ENCODE measurements around the gene CACNA1B.
"Not testable (repeated sequence)": the region's sequence is repeated elsewhere in the genome, so short reads cannot be mapped to it uniquely, and the experiment has no call there.

CACNA1B gene

DNA sequence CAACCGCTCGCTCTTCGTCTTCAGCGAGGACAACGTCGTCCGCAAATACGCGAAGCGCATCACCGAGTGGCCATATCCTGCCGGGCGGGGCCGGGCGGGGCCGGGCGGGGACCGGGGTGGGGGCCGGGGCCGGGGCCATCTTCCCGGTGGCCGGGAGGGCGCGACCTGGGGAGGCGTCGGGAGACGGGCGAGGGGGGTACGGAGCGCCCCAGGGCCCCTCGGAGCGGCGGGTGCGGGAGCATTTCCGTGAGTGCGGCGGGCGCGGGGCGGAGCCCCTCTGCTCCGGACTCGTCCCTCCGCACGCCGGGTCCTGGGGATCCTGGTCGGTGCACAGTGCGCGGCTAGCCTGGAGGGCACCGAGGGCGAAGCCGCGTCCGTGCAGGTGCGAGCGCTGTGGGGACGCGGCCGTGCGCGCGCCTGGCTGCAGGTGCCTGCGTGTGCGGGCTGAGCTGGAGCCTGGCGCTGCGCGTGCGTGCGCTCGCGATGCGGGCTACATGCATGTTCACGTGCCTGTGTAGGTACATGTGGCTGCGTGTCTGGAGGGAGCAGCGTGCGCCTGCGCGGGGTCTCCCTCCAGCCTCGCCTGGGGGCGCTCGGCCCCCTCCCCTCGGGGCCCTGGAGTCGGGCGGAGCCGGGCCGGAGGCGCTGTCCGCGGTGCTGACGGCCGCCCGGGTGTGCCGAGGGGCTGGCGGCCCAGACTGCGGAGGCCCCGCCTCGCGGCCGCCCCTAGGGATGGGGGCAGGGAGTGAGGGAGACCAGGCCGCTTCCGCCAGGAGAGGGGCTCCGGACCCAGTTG lies 762 bp downstream of the CACNA1B start:
- DNase-seq = peak; percentile 35 to 37
- peak; percentile 42 for ATAC-seq
- peaks cover 67% of the 10 kb centered on the region for H3K27me3 Mint-ChIP-seq
- H3K27ac Mint-ChIP-seq = no peak overlapping the region
- no peaks in the 10 kb centered on the region for H3K9me3 Mint-ChIP-seq
- no peaks in the 10 kb centered on the region for H3K4me1 Mint-ChIP-seq
- no peak overlapping the region for H3K4me3 Mint-ChIP-seq

DNA sequence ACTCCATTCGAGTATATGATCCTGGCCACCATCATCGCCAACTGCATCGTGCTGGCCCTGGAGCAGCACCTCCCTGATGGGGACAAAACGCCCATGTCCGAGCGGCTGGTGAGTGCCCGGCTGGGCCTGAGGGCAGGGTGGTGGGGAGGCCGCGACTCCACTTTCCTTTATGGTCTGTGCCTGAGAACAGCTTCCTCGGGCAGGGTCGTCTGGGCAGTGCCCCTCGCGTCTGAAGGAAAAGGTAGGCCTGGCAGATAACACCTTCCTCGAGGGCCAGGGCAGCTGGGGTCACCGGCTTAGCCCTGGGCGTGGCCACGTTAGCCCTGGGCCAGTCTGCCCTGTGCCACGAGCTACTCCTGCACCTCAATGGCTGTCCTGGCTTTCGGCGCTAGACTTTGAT lies 1.5 kb downstream of the CACNA1B start:
- Mint-ChIP-seq H3K27ac (no peak overlapping the region), H3K9me3 (no peaks in the 10 kb centered on the region), H3K4me1 (no peaks in the 10 kb centered on the region), H3K4me3 (peak overlapping the region in 1 of 2 donors; percentile 46), H3K27me3 (peaks cover 60% of the 10 kb centered on the region)
- no peak for DNase-seq
- no peak for ATAC-seq

DNA sequence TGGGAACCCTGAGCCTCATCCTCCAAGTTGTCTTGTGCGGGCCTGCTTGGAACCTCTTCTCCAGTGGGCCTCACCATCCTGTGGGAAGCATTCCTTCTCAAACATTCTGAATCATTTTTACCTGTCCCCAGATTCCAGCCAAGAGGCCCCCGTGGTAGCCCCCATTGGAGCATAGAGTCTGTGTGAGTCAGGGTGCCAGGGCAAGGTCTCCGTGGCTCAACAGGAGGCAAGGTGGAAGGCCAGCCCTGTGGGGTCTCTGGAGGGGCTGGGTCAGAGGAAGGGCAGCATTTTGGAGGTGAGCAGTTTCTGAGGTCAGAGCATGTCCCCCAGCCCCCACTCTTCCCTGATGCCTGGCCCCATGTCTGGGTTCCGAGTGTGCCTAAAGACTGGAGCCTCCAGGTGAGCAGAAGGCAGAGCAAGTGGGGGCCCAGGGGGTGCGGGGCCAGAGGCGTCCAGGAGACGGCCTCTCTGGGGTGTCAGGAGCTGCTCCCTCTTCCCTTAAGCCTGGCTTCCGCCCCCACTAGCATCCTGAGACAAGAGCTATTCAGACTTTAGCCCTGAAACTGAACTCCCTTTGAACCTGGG lies 2.1 kb downstream of the CACNA1B start:
- H3K9me3 Mint-ChIP-seq = no peaks in the 10 kb centered on the region
- DNase-seq (no peak), ATAC-seq (no peak)
- no peak overlapping the region for H3K4me3 Mint-ChIP-seq
- H3K27me3 Mint-ChIP-seq = peaks cover 57% of the 10 kb centered on the region
- no peaks in the 10 kb centered on the region for H3K4me1 Mint-ChIP-seq
- H3K27ac Mint-ChIP-seq = no peak overlapping the region

DNA sequence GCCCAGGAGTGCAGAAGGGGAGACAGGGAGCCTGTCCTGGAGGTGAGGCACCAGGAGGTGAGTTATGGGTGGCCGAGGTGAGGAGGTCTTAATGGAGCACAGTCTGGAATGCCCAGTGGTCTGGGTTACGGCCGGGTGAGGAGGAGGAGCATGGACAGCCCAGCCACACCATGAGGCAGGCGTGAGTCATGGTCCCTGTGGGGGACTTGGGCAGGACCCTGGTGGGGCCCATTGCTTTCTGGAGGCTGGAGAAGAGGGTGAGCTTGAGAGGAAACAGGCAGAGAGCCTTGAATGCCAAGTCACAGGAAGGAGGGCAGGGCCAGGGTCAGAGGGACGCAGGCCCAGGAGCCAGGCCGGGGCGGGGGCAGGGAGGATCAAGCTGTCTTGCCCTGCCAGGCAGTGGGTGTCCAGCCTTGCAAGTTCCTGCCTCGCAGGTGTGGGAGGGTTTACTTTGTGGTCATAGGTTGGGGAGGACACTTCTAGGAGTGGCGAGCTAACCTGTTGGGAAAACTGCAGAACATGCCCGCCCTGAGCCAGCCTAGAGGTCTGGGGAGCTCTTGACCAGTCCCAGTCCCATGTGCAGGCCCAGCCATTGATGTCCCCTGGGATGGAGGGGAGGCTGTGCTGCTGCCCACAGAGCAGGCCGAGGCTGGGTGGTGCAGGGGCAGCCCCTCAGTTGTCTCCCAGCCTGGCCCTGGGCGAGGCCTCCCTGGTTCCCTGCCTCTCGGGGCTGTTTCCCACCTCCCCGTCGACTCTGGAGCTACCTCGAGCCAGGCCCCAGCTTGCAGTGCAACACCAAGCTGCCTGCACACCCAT lies 2.8 kb downstream of the CACNA1B start:
- Mint-ChIP-seq H3K4me1 (no peaks in the 10 kb centered on the region), H3K4me3 (no peak overlapping the region), H3K27me3 (peaks cover 50% of the 10 kb centered on the region), H3K9me3 (no peaks in the 10 kb centered on the region), H3K27ac (no peak overlapping the region)
- ATAC-seq (no peak), DNase-seq (no peak)

DNA sequence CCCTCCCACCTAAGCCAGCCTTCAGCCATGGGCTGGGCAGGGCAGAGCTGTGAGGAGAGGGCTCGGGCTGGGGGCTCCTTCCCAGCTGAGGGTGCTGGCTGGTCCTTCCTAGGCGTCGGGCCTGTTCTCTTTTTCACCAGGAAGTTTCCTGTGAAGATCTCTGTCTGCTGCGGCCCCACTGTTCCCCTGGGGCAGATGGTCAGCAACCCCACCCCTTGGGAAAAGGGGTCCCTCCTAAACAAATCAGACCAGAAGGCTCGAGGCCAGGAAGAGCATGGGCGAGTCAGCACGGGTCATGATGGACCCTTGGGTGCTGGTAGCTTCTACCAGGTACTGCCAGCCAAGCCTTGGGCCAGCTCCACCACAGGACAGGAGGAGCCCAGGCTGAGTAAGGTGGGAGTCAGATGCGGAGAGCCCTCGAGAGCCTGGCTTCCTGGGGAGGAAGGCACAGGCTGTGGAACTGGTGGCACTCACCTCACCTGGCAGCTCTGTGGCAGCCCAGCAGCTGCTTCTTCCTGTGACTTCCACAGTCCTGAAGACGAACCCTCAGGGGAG lies 3.5 kb downstream of the CACNA1B start:
- no peaks in the 10 kb centered on the region for H3K4me1 Mint-ChIP-seq
- peaks cover 43% of the 10 kb centered on the region for H3K27me3 Mint-ChIP-seq
- no peak overlapping the region for H3K4me3 Mint-ChIP-seq
- ATAC-seq (no peak), DNase-seq (no peak)
- no peak overlapping the region for H3K27ac Mint-ChIP-seq
- H3K9me3 Mint-ChIP-seq = no peaks in the 10 kb centered on the region

DNA sequence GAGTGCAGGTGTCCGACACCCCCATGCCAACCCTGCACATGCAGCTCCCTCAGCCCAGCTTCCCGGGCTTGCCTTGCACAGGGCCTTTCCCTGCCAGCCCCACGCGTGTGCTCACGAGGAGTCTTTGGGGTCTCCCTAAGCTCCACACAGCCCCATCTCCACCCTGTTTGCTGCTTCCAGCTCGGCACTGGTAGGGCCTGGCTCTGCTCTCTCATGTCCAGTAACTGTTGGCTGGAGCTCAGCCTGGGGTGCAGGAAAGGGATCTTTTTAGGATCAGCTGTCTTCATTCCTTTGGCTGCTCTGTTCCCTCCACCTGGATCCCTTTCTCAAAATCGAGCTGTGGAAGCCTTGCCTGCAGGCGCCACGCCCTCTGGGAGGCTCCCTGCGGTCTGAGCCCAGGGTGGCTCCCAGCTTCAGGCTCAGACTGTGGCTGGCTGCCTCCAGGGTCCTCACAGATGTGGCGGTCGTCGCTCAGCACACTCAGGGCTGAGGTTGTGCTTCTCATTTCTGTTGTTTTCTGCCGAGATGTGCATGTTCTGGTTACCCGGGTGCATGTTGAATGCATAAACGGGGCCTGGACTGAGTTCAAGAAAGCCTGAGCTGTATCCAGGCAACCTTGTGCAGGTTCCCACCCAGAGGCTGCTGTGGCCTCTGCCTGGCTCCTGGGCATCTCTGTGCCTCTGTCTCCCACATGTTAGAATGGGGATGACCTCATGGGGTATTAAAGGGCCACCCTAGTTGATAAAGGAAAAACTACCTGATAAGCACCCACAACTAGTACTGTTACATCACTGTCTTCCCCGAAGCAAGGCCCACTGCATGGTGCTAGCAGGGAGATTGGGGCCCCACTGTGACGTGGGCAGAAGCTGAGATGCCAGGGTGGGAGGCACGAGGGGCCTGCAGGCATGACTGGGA lies 4.3 kb downstream of the CACNA1B start:
- no peak overlapping the region for H3K4me3 Mint-ChIP-seq
- no peaks in the 10 kb centered on the region for H3K9me3 Mint-ChIP-seq
- DNase-seq = no peak
- no peak for ATAC-seq
- no peak overlapping the region for H3K27ac Mint-ChIP-seq
- H3K27me3 Mint-ChIP-seq = peaks cover 40% of the 10 kb centered on the region
- no peaks in the 10 kb centered on the region for H3K4me1 Mint-ChIP-seq

DNA sequence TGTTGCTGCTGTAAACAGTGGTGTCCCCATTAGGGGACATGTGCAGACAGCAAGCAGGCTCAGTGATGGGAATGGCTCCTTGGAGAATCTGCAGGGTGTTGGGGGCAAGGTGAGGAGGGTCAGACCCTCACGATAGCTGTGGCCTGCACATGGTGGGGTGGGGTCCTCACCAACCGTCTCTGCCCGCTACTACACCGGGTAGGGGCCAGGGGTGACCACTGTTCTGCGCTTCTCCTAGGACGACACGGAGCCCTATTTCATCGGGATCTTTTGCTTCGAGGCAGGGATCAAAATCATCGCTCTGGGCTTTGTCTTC lies 4.9 kb downstream of the CACNA1B start:
- no peaks in the 10 kb centered on the region for H3K9me3 Mint-ChIP-seq
- no peaks in the 10 kb centered on the region for H3K4me1 Mint-ChIP-seq
- no peak overlapping the region for H3K4me3 Mint-ChIP-seq
- peaks cover 38% of the 10 kb centered on the region for H3K27me3 Mint-ChIP-seq
- ATAC-seq = no peak
- DNase-seq = no peak
- no peak overlapping the region for H3K27ac Mint-ChIP-seq

DNA sequence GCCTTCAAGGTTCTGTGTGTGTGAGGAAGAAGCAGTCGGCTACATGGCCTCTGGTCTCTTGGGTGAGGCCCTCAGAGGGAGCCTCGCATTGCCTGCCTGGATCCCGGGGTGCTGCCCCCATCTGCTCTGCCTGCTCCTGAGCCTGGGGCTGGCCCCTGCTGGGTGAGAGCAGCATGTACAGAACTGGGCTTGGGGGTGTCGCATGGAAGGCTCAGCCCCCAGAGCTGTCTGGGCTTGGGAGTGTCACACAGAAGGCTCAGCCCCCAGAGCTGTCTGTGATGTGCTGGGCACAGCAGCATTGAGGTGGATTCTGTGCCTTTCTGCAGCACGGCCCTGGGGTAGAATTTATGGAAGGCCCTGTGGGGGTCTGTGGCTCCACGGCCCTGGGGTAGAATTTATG lies 6.4 kb downstream of the CACNA1B start:
- not testable (repeated sequence) for H3K4me1 Mint-ChIP-seq, H3K4me3 Mint-ChIP-seq, ATAC-seq, DNase-seq, H3K9me3 Mint-ChIP-seq, H3K27ac Mint-ChIP-seq
- peaks cover 34% of the 10 kb centered on the region for H3K27me3 Mint-ChIP-seq

DNA sequence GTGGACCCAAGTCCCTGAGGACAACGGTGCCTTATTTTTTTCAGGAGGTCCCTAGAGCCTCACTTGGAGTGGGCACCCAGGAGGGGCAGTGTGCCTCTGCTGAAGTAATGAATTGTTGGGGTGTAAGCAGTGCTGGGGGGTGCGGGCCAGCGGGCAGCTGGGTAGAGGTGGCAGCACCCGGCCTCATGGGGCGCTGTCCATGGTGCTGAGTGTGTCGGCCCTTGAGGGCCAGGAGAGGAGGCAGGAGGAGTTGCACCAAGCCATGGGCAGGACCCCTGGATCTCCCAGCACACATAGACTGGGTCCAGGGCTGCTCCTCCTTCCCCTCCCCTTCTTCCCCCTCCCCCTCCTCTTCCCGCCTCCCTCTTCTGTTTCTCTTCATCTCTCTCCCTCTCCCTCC lies 7.0 kb downstream of the CACNA1B start:
- H3K27ac Mint-ChIP-seq, H3K4me3 Mint-ChIP-seq, H3K4me1 Mint-ChIP-seq, DNase-seq, H3K9me3 Mint-ChIP-seq, ATAC-seq: not testable (repeated sequence)
- H3K27me3 Mint-ChIP-seq = peaks cover 28% of the 10 kb centered on the region

DNA sequence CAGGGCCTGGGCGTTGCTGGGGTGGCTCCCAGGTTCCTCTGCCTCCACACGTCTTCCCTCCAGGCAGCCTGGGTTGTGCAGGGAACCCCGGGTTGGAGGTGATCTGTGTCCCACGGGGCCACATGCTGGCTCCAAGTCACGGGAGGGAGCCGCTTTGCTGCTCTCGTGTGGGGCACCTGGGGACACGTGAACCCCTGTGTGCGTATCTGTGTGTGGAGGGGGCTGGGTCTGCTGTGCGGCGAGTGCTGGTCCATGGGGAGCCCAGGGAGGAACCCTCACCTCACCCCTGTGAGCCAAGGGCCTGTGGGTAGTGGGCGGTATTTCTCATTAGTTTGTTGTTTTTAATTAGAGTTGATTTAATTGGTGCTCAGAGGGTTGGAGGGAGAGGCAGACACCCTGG lies 7.5 kb downstream of the CACNA1B start:
- H3K4me3 Mint-ChIP-seq, H3K27ac Mint-ChIP-seq, H3K9me3 Mint-ChIP-seq, H3K4me1 Mint-ChIP-seq, ATAC-seq, DNase-seq: not testable (repeated sequence)
- H3K27me3 Mint-ChIP-seq = peaks cover 23% of the 10 kb centered on the region

DNA sequence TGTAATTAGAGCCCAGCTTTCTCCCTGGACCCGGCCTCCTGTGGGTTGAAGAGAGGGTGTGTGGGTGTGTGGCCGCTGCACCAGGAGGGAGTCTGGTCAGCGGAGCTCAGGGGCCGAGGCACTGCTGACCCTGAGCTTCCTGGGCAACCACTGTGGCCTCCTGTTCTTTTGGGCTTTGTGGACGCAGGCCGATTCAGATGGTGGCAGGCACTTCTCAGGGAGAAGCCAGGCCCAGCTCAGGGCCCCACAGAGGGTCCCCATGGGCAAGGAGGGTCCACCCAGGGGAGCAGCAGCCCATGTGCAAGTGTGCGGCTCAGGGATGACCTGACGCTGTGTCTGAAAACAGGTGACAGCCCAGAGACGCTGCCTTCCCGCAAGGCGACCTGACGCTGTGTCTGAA lies 11.0 kb downstream of the CACNA1B start:
- not testable (repeated sequence) for H3K27me3 Mint-ChIP-seq

DNA sequence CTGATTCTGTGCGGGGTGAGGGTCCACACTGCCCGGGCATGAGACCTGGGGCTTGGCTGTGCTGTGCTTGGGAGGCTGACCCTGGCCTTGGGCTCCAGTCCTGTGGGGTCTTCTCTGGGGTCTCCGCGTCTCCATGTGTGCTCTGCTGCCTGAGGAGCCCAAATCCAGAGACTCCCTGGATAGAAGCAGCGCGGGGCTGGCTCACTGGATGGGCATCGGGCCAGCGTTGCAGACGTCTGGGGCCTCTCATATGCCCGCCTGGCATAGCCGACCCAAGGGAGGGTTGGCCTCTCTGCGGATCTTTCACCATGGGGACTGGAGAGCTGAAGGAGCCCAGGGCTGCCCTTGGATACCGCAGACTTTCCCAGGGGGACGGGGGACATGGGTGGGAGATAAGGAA lies 12.4 kb downstream of the CACNA1B start:
- H3K27ac Mint-ChIP-seq = not testable (repeated sequence)

More for the DNA sequence above, 11.0 kb downstream of the CACNA1B start:
- ATAC-seq, H3K4me1 Mint-ChIP-seq, DNase-seq, H3K27ac Mint-ChIP-seq, H3K4me3 Mint-ChIP-seq, H3K9me3 Mint-ChIP-seq: not testable (repeated sequence)

DNA sequence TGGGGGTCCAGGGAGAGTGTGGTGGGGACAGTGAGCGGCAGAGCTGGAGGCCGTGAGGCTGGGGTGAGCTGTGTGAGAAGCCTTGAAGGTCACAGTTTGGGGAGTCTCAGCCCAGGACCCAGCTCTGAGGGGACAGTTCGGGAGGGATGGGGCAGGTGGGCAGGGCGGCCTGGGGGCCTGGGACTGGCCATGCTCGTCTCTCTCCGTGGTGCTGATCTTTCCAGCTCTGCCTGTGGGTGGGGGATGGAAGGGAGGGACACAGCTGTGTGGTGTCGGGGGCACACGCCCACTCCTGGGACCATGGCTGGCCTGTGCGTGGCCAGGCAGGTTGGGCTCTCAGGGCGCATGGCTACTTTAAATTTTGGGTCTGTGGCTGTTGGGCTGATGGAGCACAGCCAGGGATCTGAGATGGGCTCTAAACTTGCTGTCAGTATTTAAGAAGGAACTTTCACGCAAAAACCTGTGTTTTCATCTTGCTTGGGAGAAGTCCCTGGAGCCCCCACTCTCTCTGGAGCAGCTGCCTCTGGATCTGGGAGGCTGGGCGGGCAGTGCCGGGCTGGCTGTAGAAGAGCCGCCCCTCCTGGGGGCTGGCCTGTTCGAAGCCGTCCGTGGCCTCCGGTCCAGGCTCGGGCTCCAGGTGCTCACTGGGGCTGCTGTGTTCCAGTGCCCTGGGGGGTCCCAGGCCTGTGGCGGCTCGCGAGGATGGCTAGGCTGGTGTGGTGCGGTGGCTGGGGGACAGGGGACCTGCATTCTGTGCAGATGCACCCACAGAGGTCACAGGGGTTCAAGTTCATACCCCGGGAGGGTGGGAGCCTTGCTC lies 13.4 kb downstream of the CACNA1B start:
- not testable (repeated sequence) for H3K9me3 Mint-ChIP-seq, H3K4me3 Mint-ChIP-seq, H3K4me1 Mint-ChIP-seq, H3K27ac Mint-ChIP-seq, H3K27me3 Mint-ChIP-seq, DNase-seq
- peak; percentile 8 for ATAC-seq

More for the DNA sequence above, 12.4 kb downstream of the CACNA1B start:
- ATAC-seq, DNase-seq, H3K27me3 Mint-ChIP-seq, H3K4me3 Mint-ChIP-seq, H3K9me3 Mint-ChIP-seq, H3K4me1 Mint-ChIP-seq: not testable (repeated sequence)

DNA sequence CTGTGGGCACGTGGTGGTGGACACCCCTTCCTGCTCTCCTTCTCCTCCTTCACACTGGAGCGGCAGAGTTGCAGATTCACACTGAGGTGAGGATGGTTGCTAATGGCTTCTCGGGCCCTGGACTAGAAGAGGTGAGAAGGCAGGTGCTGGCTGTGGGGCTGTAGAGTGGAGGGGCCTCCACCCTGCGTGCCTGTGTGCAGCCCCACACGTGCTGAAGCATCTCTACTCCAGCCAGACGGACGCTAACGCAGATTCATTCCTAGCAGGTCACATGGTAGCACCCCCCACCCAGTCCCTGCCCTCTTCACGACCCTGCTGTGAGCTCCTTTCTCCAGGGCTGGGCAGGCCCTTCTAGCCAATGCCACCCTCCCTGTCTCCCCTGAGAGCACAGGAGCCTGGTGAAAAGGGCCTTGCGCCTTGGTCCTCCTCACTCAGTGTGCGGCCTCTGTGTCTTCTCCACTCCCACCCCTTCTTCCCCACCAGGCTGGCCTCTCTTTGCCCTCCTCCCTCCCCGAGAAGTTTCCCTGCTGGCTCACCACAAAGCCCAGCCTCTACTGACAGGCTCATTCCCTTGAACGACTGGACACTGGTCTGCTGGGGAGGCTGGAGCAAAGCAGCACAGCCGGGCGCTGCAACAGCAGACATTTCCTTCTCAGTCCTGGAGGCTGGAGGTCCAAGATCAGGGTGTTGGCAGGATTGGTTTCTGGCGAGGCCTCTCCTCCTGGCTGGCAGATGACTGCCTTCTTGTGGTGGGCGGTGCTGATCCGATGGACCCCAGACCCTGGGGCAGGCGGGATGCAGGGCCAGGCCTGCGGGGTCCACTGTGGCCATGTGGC lies 14.2 kb downstream of the CACNA1B start:
- Mint-ChIP-seq H3K4me3 (no peak overlapping the region), H3K9me3 (no peaks in the 10 kb centered on the region), H3K4me1 (no peaks in the 10 kb centered on the region), H3K27me3 (peaks cover 2% of the 10 kb centered on the region), H3K27ac (no peak overlapping the region)
- ATAC-seq = no peak
- DNase-seq = no peak

All from stimulated activated naive CD8-positive, alpha-beta T cell treated with anti-CD3 and anti-CD28 coated beads, Interleukin-15, amount 100 ng/mL, for 72 hours (primary cell).